NCI-H2171 treated with DMSO at 0.1 percent for 48 hours (cell line): ENCODE results near the gene DIAPH1.

Experiments used
- DNase-seq: peaks from one replicate; lab custom pipeline; 2025; lab: John Stamatoyannopoulos, UW

The DIAPH1 gene

GRCh38 chr5:141506381-141507155 lies 112.2 kb downstream of the DIAPH1 start:
- no peak for DNase-seq

- DNase-seq: peak; percentile 17
Observed at GRCh38 chr5:141504216-141504615, 114.6 kb downstream of the DIAPH1 start.

- no peak for DNase-seq
Observed at GRCh38 chr5:141503681-141504080, 115.1 kb downstream of the DIAPH1 start.

- DNase-seq: no peak
Observed at GRCh38 chr5:141501761-141502160, 117.0 kb downstream of the DIAPH1 start.

- DNase-seq: peak; percentile 4
Observed at GRCh38 chr5:141496038-141496437, 122.8 kb downstream of the DIAPH1 start.

DNA sequence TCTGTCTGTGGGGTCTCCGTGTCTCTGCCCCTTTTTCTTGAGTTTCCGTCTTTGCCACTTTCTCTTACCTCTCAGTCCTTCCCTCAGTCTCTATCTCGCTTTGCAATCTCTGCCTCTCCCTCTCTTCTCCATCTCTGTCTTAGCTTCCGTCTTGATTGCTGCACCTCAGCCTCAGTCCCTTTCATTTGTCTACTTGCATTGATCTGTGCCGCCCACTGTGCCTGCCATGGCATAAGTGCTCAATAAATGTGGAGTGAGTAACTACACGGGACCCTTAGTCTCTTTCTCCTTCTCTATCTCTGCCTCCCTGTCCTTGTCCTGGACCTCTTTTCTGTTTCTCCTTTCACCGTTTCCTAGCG lies 123.4 kb downstream of the DIAPH1 start:
- no peak for DNase-seq

DNA sequence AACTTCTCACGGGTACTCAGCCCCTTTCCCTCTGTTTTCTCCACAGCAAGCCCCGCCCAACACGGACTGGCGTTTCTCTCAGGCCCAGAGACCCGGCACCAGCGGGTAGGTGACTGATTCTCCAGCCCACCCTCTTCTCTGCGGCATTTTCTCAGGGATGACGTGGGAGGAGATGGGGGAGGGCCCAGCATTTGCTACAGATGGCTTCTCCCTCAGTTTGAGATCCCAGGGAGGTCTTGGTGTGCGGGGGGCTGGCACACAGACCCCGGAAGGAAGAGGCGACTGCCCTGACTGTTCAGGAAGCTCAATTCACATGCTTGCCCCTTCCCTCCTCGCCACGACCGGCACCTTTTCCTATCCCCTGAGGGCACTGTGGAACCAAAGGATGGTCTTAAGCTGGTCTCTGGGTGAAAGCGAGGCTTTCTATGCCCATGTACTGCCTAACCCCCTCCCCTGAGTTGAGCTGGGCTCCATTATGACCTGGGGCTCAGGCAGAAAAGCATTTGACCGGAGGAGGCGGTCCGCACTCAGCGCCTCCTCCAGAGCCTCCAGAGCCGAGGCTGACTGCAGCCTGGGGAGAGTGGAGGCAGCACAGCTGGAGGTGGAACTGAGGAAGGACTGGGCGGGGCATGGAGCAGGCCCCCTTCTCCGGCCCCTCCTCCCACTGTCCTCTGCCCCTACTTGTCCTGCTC lies 123.9 kb downstream of the DIAPH1 start:
- DNase-seq: no peak

DNA sequence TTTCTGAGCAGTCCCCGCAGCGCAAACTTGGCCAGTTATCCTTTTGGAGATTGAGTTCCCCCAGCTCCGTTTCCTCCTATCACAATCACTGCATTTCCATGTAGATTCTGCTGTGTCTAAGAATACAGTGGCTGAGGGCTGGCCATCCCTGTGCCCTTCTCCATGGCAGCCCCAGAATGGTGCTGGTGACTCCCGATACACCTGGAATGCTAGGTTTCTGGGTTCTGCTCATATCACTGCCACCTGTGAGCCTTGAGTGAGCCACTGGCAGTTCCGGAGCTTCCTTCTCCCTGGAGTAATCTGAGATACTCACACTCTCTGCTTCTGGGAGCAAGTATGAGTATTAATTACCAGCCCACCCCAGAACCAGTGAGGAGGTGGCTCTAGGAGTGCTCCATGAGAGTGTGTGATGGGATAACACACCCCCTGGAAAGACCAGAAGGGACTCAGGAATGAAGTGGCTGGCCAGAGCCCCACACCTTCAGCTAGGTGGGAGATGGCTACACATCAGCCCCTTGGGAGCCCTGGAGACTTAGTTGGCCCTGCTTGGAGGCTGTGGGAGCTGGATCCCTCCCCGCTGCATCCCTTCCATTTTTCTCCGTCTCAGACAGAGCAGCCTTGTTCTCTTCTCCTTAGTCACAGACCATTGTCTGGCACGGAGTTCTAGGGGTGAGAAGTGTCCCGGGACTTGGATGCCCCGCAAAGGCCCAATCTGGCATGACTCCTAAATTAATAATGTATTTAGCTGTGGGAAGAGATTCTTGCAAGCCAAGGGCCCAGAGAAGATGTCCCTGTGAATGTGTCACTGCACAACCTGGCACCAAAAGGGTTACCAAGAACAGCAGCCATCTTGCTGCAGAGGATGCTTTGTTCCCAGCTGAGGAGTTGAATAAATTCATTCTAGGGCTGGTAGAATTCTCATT lies 125.0 kb downstream of the DIAPH1 start:
- no peak for DNase-seq

GRCh38 chr5:141492168-141492885 lies 126.5 kb downstream of the DIAPH1 start:
- no peak for DNase-seq

DNA sequence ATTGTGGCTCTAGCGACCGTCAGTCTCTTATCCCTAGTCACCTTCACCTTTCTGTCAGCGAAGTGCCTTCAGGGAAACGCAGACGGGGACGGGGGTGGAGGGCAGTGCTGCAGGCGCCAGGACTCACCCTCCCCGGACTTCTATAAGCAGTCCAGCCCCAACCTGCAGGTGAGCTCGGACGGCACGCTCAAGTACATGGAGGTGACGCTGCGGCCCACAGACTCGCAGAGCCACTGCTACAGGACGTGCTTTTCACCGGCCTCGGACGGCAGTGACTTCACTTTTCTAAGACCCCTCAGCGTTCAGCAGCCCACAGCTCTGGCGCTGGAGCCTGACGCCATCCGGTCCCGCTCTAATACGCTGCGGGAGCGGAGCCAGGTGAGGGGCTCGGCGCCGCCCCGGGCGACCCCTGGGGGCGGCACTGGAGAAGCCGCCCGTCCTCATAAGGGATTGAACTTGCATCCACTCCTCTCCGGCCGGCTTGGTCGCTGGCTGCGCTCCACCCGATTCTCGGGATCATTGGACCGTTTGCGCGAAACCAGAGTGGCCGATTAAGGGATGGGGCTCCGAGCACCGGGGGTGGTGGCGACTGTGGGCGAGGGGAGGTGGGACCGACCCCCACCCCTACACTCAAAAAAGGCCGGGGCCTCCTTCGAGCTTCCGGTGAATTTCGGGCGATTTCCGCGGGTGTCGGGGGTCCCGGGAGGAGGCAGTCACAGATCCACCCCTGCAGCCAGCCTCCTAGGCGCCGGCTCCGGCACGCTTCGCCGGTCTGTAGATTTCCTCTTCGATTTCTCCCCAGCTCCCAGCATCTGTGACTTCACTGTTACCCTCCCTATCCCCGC lies 127.3 kb downstream of the DIAPH1 start:
- DNase-seq: no peak

DNA sequence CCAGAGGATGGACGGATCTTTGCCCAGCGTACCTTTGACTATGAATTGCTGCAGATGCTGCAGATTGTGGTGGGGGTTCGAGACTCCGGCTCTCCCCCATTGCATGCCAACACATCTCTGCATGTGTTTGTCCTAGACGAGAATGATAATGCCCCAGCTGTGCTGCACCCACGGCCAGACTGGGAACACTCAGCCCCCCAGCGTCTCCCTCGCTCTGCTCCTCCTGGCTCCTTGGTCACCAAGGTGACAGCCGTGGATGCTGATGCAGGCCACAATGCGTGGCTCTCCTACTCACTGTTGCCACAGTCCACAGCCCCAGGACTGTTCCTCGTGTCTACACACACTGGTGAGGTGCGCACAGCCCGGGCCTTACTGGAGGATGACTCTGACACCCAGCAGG lies 128.0 kb downstream of the DIAPH1 start:
- no peak for DNase-seq

DNA sequence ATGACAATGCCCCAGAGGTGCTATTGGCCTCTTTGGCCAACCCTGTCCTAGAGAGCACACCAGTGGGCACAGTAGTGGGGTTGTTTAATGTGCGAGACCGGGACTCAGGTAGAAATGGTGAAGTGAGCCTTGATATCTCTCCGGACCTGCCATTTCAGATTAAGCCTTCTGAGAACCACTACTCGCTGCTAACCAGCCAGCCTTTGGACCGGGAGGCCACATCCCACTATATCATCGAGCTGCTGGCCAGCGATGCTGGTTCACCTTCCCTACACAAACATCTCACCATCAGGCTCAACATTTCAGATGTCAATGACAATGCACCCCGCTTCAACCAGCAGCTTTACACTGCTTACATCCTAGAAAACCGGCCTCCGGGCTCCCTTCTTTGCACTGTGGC lies 128.5 kb downstream of the DIAPH1 start:
- DNase-seq: no peak

- DNase-seq: no peak
Observed at GRCh38 chr5:141489841-141490240, 129.0 kb downstream of the DIAPH1 start.

DNA sequence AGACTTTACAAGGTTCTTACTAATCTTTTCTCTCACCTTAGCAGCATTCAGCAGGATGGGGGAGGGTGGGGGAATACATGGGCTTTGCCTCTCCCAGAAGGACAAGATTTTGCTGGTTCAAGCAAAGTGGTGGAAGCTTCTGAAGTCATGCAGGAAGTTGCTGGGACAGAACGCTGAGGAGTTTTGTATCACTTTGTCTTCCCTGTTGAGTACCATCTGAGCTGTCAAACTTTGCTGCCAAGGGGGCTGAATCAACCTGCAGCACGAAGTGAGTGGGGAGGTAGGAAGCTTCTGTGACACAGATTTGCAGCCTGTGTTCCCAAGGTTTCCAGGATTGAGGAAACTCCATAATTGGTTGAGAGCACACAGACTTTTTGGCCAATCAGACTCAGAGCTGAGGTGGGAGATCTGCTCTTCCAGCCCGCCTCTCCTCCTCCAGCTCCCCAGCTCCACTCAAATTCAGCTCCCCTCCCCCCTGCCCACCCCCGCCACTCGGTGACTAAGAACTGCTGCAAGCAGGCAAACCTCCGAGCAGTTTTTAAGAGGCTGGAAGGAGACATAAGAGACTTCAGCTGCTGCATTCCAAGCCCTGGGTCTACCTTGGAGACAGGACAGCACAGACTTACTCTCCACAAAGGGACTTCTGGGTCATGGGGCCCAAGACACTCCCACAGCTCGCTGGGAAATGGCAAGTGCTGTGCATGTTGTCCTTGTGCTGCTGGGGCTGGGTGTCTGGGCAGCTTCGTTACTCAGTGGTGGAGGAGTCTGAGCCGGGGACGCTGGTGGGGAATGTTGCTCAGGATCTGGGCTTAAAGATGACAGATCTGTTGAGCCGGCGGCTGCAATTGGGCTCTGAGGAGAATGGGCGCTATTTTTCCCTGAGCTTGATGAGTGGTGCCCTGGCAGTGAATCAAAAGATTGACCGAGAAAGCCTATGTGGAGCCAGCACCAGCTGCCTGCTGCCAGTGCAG lies 129.9 kb downstream of the DIAPH1 start, which contains the start of gene PCDHGC5:
PCDHGC5 (plus strand) TSS at position 491 of the 971 bp plus-strand sequence; CDS start at position 651, 160 bp downstream.
- DNase-seq: no peak

GRCh38 chr5:141487131-141487530 lies 131.7 kb downstream of the DIAPH1 start:
- no peak for DNase-seq

DNA sequence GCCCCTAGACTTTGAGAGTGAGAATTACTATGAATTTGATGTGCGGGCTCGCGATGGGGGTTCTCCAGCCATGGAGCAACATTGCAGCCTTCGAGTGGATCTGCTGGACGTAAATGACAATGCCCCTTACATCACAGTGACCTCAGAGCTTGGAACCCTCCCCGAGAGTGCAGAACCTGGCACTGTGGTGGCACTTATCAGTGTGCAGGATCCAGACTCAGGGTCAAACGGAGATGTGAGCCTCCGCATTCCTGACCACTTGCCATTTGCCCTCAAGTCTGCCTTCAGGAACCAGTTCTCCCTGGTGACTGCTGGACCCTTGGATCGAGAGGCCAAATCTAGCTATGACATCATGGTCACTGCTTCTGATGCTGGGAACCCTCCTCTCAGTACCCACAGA lies 132.7 kb downstream of the DIAPH1 start:
- DNase-seq: no peak

- DNase-seq: no peak
Observed at GRCh38 chr5:141485321-141486055, 133.3 kb downstream of the DIAPH1 start.

DNA sequence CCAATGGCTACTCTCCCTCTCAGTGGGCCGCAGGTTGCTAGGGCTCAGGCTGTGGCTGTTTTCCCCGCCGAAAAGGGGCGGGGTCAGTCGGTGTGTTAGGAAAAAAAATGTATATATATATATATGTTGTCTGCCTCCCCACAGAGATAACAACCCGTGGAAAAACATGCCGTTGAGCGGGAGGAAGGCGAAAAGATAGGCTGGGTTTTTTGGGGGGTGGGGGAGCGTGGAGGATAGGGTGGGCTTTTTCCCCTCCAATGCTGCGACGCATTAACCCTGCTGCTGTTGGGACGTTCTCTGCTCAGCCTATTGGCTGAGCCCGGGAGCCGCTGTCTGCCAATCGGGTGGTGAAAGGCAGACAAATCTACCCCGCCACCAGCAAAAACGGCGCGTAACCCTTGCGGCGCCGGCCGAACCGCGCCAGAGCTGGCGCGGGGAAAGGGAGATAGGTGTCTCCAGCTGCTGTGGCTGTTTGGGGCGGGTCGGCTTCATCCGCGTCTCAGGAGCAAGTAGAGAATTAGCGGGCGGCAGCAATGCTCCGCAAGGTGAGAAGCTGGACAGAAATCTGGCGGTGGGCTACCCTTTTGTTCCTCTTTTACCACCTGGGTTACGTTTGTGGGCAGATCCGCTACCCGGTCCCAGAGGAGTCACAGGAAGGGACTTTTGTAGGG lies 134.0 kb downstream of the DIAPH1 start, which contains the start of gene PCDHGC4:
PCDHGC4 (plus strand) TSS at position 390 of the 671 bp plus-strand sequence; CDS start at position 534, 144 bp downstream.
- no peak for DNase-seq
